ENCODE measurements around the gene FCMR.

The FCMR gene

GRCh38 chr1:206940588-206940936, 18.8 kb upstream of the FCMR start:
- DNase-seq (ENCODE audit: low read depth), result no peak
- TF ChIP-seq CTCF (IDR thresholded peaks at IDR 0.05; ENCODE audit: low read depth, low read length, missing control alignments), result no peak

GRCh38 chr1:206939841-206940587, 18.3 kb upstream of the FCMR start:
- no peak for DNase-seq (ENCODE audit: low read depth)
- no peak for TF ChIP-seq CTCF (IDR thresholded peaks at IDR 0.05; ENCODE audit: low read depth, low read length, missing control alignments)
- H3K4me3 ChIP-seq (ENCODE audit: low read depth, low read length), result no peak overlapping the region

More at GRCh38 chr1:206940588-206940936, 18.8 kb upstream of the FCMR start:
- H3K4me3 ChIP-seq (ENCODE audit: low read depth, low read length), result no peak overlapping the region

- no peak for DNase-seq (ENCODE audit: low read depth)
- TF ChIP-seq CTCF (IDR thresholded peaks at IDR 0.05; ENCODE audit: low read depth, low read length, missing control alignments), result no peak
These were observed 17.4 kb upstream of the FCMR start for GRCh38 chr1:206939131-206939530.

GRCh38 chr1:206937425-206937824, 15.7 kb upstream of the FCMR start:
- DNase-seq (ENCODE audit: low read depth), result no peak
- no peak for TF ChIP-seq CTCF (IDR thresholded peaks at IDR 0.05; ENCODE audit: low read depth, low read length, missing control alignments)
- no peak overlapping the region for H3K4me3 ChIP-seq (ENCODE audit: low read depth, low read length)

More at GRCh38 chr1:206939131-206939530, 17.4 kb upstream of the FCMR start:
- no peak overlapping the region for H3K4me3 ChIP-seq (ENCODE audit: low read depth, low read length)

GRCh38 chr1:206935491-206936067, 13.8 kb upstream of the FCMR start:
- no peak overlapping the region for H3K4me3 ChIP-seq (ENCODE audit: low read depth, low read length)
- DNase-seq (ENCODE audit: low read depth), result no peak
- peak; percentile 68 for TF ChIP-seq CTCF (IDR thresholded peaks at IDR 0.05; ENCODE audit: low read depth, low read length, missing control alignments)

- TF ChIP-seq CTCF (IDR thresholded peaks at IDR 0.05; ENCODE audit: low read depth, low read length, missing control alignments), result peak; percentile 87
- H3K4me3 ChIP-seq (ENCODE audit: low read depth, low read length), result no peak overlapping the region
- no peak for DNase-seq (ENCODE audit: low read depth)
These were observed 11.7 kb upstream of the FCMR start for GRCh38 chr1:206933333-206933945.
